Iris pigment epithelial cell (primary cell): ENCODE data around the gene REEP1.

ENCODE experiments used
- DNase-seq: peaks from one replicate; pipeline ENCODE4 v3.0.0-alpha.2; 2011; ENCODE audit warnings: low read depth

REEP1 gene

GRCh38 chr2:86305915-86306254, 31.5 kb downstream of the REEP1 start:
- no peak for DNase-seq

GRCh38 chr2:86305195-86305914, 32.1 kb downstream of the REEP1 start:
- DNase-seq = no peak

- DNase-seq = no peak
Measured at GRCh38 chr2:86304416-86304815, 33.0 kb downstream of the REEP1 start.

- no peak for DNase-seq
Measured at GRCh38 chr2:86302320-86302719, 35.1 kb downstream of the REEP1 start.

- DNase-seq = no peak
Measured at GRCh38 chr2:86301711-86302202, 35.7 kb downstream of the REEP1 start.

- DNase-seq = peak; percentile 6
Measured at GRCh38 chr2:86301009-86301408, 36.4 kb downstream of the REEP1 start.

GRCh38 chr2:86300496-86300895, 36.9 kb downstream of the REEP1 start:
- DNase-seq = no peak

GRCh38 chr2:86298411-86299390, 38.7 kb downstream of the REEP1 start:
- peak; percentile 5 for DNase-seq

GRCh38 chr2:86297382-86298147, 39.9 kb downstream of the REEP1 start:
- no peak for DNase-seq

- DNase-seq = no peak
Measured at GRCh38 chr2:86296947-86297346, 40.5 kb downstream of the REEP1 start.

GRCh38 chr2:86295066-86295465, 42.4 kb downstream of the REEP1 start:
- DNase-seq = no peak

GRCh38 chr2:86293612-86294011, 43.8 kb downstream of the REEP1 start:
- DNase-seq = no peak

GRCh38 chr2:86292571-86293515, 44.6 kb downstream of the REEP1 start:
- no peak for DNase-seq

GRCh38 chr2:86291328-86291662, 46.1 kb downstream of the REEP1 start:
- no peak for DNase-seq

GRCh38 chr2:86290596-86291327, 46.7 kb downstream of the REEP1 start:
- no peak for DNase-seq

- DNase-seq = no peak
Measured at GRCh38 chr2:86286516-86286915, 50.9 kb downstream of the REEP1 start.

- DNase-seq = no peak
Measured at GRCh38 chr2:86285981-86286380, 51.4 kb downstream of the REEP1 start.

GRCh38 chr2:86285571-86285970, 51.9 kb downstream of the REEP1 start:
- DNase-seq = no peak

GRCh38 chr2:86284987-86285386, 52.4 kb downstream of the REEP1 start:
- no peak for DNase-seq

GRCh38 chr2:86284401-86284841, 53.0 kb downstream of the REEP1 start:
- no peak for DNase-seq
